Activated CD4-positive, alpha-beta T cell treated with anti-CD3 and anti-CD28 coated beads, Interleukin-2, amount 10 ng/mL, durations not matched to agents 24 days and 14 days (primary cell): Measurements from ENCODE around the gene PPFIBP1. TPM values are rescaled to one million over a fixed set of nuclear protein-coding genes. Genes with fewer than 3 reads are reported as not detected.
A peak's percentile ranks its signal among the peaks of the same experiment; 100 is the strongest.

ENCODE experiments used
- DNase-seq: peaks from one replicate; pipeline ENCODE4 v3.0.0; 2022
- H3K27ac Mint-ChIP-seq: one replicate; pipeline ENCODE4 v1.8.0; 2022; ENCODE audit warnings: mild to moderate bottlenecking, mixed read lengths
- H3K27me3 Mint-ChIP-seq: one replicate; pipeline ENCODE4 v1.8.0; 2022; ENCODE audit warnings: mixed read lengths
- H3K36me3 Mint-ChIP-seq: one replicate; pipeline ENCODE4 v1.8.0; 2022; ENCODE audit warnings: low read depth, mild to moderate bottlenecking, mixed read lengths
- H3K4me1 Mint-ChIP-seq: one replicate; pipeline ENCODE4 v1.8.0; 2021; ENCODE audit warnings: mixed read lengths
- H3K4me3 Mint-ChIP-seq: one replicate; pipeline ENCODE4 v1.8.0; 2022; ENCODE audit warnings: mild to moderate bottlenecking, moderate library complexity, mixed read lengths
- H3K9me3 Mint-ChIP-seq: one replicate; pipeline ENCODE4 v1.8.0; 2021; ENCODE audit warnings: mixed read lengths
- intact Hi-C: fragments of 100-400 bp; cut with micrococcal nuclease; formaldehyde crosslinking; loops from one replicate; pipeline ENCODE4 v1.15.1; 2023
- total RNA-seq: library from RNA; stranded (reverse); gene quantifications from 2 replicates; pipeline ENCODE4 v1.2.3, GENCODE V29; 2022

Gene PPFIBP1
- total RNA-seq, 1 donor from 2014 or later, result 29.0 TPM

DNA sequence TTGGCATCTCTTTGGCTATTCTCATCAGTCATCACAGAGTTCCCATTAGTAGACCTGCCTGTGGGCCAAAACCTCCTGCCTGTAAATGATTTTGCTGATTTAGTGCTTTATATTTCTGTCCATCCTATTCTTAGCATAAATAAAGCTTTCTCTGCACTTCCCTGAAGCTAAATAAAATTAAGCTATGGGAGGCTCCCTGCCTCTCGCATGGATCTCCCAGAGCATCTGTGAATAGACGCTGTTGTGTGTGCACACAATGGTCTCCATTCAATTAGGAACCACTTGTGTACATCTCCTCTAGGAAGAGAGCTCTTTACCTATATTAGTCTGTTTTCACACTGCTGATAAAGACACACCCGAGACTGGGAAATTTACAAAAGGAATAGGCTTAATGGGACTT, 80.4 kb downstream of the PPFIBP1 start:
- Mint-ChIP-seq H3K4me1 (no peaks in the 10 kb centered on the region), H3K27me3 (no peaks in the 10 kb centered on the region), H3K4me3 (no peak overlapping the region), H3K36me3 (peaks cover 5% of the 10 kb centered on the region), H3K9me3 (peaks cover 5% of the 10 kb centered on the region), H3K27ac (no peak overlapping the region)
- intact Hi-C loops, result no loop called here
- no peak for DNase-seq

GRCh38 chr12:27606986-27607385, 83.0 kb downstream of the PPFIBP1 start:
- intact Hi-C loops, result no loop called here
- Mint-ChIP-seq H3K9me3 (peaks cover 5% of the 10 kb centered on the region), H3K4me3 (no peak overlapping the region), H3K36me3 (peaks cover 7% of the 10 kb centered on the region), H3K4me1 (no peaks in the 10 kb centered on the region), H3K27me3 (no peaks in the 10 kb centered on the region), H3K27ac (no peak overlapping the region)
- no peak for DNase-seq

- Mint-ChIP-seq H3K4me3 (no peak overlapping the region), H3K9me3 (peaks cover 5% of the 10 kb centered on the region), H3K36me3 (peaks cover 7% of the 10 kb centered on the region), H3K27me3 (no peaks in the 10 kb centered on the region), H3K4me1 (no peaks in the 10 kb centered on the region), H3K27ac (no peak overlapping the region)
- no peak for DNase-seq
- intact Hi-C loops, result no loop called here
Observed at GRCh38 chr12:27607591-27607990, 83.6 kb downstream of the PPFIBP1 start.

- peaks cover 9% of the 10 kb centered on the region for H3K36me3 Mint-ChIP-seq
- H3K4me3 Mint-ChIP-seq, result no peak overlapping the region
- H3K27ac Mint-ChIP-seq, result no peak overlapping the region
- H3K9me3 Mint-ChIP-seq, result peaks cover 5% of the 10 kb centered on the region
- no peaks in the 10 kb centered on the region for H3K4me1 Mint-ChIP-seq
- intact Hi-C loops, result no loop called here
- H3K27me3 Mint-ChIP-seq, result no peaks in the 10 kb centered on the region
- no peak for DNase-seq
Observed at GRCh38 chr12:27608890-27609289, 84.9 kb downstream of the PPFIBP1 start.

GRCh38 chr12:27610374-27610773, 86.4 kb downstream of the PPFIBP1 start:
- Mint-ChIP-seq H3K4me3 (no peak overlapping the region), H3K27ac (no peak overlapping the region), H3K27me3 (no peaks in the 10 kb centered on the region), H3K9me3 (no peaks in the 10 kb centered on the region), H3K4me1 (no peaks in the 10 kb centered on the region), H3K36me3 (peaks cover 5% of the 10 kb centered on the region)
- no peak for DNase-seq
- intact Hi-C loops, result no loop called here

DNA sequence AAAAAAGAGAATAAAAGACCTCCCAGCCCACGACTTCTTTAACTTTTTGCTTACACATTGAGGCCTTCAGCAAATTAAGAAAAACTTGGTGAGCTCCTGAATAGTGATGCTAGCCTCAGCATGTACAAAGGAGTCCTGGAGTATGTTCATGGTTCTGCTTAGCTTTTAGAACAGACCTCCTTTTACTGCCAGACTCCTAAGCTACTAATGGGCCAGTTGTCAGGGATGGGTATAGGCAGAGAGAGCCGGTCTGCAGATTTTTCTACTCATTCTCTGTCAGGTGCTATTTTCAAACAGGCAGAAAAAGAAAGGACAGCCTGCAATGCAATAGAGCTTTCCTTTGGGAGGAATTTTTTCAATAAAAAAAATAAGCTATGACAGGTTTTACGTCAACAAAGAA, 90.4 kb downstream of the PPFIBP1 start:
- H3K36me3 Mint-ChIP-seq, result peaks cover 9% of the 10 kb centered on the region

DNA sequence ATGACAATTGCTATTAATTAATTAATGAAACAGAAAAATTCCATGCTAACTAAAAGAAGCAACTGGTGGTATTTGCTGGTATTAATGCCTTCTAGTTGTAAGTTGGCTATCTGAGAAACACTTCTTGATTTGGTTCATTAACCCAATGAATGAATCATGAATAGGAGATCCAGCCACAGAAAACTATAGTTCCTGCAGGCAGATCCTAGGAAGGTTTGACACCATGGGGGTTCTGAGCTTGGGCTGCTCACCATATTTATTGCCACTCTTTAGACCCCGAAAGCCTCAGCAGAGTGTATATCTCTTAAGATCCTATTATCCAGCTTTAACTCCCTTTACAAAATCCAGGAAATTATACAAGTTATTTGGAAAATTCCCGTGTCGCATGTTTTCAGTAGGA, 90.9 kb downstream of the PPFIBP1 start:
- Mint-ChIP-seq H3K4me3 (no peak overlapping the region), H3K36me3 (peaks cover 9% of the 10 kb centered on the region), H3K27ac (no peak overlapping the region), H3K4me1 (peaks cover 15% of the 10 kb centered on the region), H3K27me3 (peaks cover 5% of the 10 kb centered on the region), H3K9me3 (peaks cover 8% of the 10 kb centered on the region)
- DNase-seq, result no peak
- intact Hi-C loops, result no loop called here

More for the DNA sequence above, 90.4 kb downstream of the PPFIBP1 start:
- Mint-ChIP-seq H3K4me1 (peaks cover 13% of the 10 kb centered on the region), H3K27ac (no peak overlapping the region), H3K9me3 (peaks cover 8% of the 10 kb centered on the region), H3K4me3 (no peak overlapping the region), H3K27me3 (peaks cover 5% of the 10 kb centered on the region)
- intact Hi-C loops, result no loop called here
- DNase-seq, result no peak

DNA sequence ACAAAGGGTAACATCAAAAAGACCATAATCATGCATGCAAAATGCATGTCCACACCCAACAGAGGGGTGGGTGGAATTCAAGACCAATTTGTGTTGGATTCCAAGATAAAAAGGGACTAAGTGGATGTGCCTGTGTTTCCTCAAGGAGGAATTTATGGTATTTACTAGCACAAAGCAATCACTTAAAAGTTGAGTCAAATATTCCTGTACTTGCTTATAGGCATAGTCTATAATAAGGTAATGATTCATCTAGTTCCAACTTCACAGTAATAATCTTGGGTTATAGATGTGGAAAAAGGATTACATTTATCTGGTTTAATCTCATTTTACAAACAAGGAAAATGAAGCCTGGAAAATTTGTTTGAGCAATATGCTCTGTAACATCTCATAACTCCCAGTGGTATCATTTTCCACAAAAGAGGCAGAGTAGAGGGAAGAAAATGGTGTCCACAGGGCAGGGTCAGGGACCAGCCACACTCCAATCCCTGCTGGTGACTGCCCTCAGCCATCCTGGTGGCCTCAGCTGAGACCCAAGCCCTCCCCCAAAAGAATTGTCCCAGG, 91.4 kb downstream of the PPFIBP1 start:
- peaks cover 5% of the 10 kb centered on the region for H3K27me3 Mint-ChIP-seq
- peaks cover 9% of the 10 kb centered on the region for H3K36me3 Mint-ChIP-seq
- no peak for DNase-seq
- no peak overlapping the region for H3K4me3 Mint-ChIP-seq
- no peak overlapping the region for H3K27ac Mint-ChIP-seq
- peaks cover 8% of the 10 kb centered on the region for H3K9me3 Mint-ChIP-seq
- intact Hi-C loops, result no loop called here
- H3K4me1 Mint-ChIP-seq, result peaks cover 19% of the 10 kb centered on the region

DNA sequence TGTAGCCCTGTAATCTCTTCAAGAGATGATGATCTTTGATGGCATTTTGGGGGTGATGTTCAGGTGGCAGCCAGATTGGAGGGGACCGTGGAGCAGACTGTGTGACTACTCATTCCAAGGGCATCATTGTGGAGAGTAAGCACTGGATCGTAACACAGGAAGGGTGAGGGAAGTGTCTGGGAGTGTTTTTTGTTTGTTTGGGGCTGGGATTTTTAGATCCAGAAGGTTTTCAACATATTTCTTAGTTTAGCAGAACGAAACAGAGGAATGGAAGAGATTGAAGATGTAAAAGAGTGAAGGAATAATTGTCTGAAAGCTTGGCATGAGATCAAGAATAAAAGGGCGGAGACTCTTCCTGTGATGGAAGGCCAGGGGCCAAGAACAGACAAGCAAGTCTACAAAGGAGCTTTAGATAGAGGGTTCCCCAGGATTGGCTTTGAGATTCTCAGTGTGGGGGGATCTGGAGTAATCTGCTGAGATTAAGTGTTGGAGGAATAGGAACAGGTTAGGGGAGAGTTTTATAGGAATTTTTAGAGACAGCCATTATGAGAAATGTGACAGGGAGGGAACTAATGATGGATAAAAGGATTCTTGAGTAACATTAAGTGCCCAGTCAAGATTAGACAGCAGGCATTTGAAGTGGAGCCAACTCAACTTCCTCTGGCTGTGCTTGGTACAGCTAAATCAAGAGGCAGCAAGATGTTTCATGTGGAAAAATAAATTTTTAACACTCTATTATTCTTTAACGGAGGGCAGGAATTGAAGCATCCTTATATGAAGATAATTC, 92.5 kb downstream of the PPFIBP1 start:
- Mint-ChIP-seq H3K4me3 (no peak overlapping the region), H3K4me1 (peaks cover 21% of the 10 kb centered on the region), H3K27ac (no peak overlapping the region), H3K27me3 (peaks cover 5% of the 10 kb centered on the region), H3K36me3 (peaks cover 7% of the 10 kb centered on the region), H3K9me3 (peaks cover 8% of the 10 kb centered on the region)
- DNase-seq, result no peak
- intact Hi-C loops, result no loop called here

DNA sequence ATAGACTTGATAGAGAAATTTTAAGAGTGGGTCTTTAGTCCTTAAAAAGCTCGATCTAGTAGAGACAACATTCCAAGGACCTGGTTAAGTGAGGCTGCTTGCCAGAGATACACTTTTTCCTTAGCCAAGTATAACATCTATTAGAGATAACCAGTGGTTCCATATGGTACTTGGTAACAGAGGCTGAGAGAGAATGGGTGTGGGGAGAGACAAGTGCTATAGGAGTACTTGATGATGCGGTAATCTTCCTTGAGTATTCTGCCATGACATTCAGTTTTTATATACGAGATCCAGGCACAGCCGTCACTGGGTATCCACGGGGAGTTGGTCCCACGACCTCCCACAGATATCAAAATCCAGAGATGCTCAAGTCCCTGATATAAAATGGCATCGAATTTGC, 94.8 kb downstream of the PPFIBP1 start:
- peaks cover 5% of the 10 kb centered on the region for H3K36me3 Mint-ChIP-seq
- peak overlapping the region; percentile 17 for H3K4me3 Mint-ChIP-seq
- intact Hi-C loops, result no loop called here
- peaks cover 5% of the 10 kb centered on the region for H3K27me3 Mint-ChIP-seq
- DNase-seq, result no peak
- H3K9me3 Mint-ChIP-seq, result peaks cover 8% of the 10 kb centered on the region
- H3K27ac Mint-ChIP-seq, result peak overlapping the region; percentile 66
- peaks cover 26% of the 10 kb centered on the region for H3K4me1 Mint-ChIP-seq

DNA sequence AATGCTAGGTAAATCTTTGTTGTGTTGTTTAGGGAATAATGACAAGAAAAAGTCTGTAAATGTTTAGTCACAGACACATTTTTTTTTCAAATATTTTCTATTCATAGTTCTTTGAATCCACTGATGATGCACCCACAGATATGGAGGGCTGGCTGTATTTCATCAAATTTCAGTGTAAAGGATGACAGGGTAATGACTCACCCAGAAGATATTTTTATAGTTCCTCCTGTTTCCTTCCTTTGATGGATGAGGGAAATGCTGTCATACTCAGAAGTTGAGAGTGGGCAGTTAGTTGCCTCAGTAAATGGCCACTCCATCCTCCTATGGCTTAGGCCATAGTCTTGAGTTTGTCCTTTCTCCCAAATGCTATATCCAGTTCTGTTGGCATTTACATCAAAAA, 95.3 kb downstream of the PPFIBP1 start:
- no peak for DNase-seq
- Mint-ChIP-seq H3K27me3 (peaks cover 5% of the 10 kb centered on the region), H3K27ac (peak overlapping the region; percentile 66), H3K4me1 (peaks cover 28% of the 10 kb centered on the region), H3K36me3 (peaks cover 3% of the 10 kb centered on the region), H3K9me3 (peaks cover 8% of the 10 kb centered on the region), H3K4me3 (peak overlapping the region; percentile 17)
- intact Hi-C loops, result no loop called here

- no peak for DNase-seq
- peaks cover 5% of the 10 kb centered on the region for H3K27me3 Mint-ChIP-seq
- H3K4me1 Mint-ChIP-seq, result peaks cover 28% of the 10 kb centered on the region
- no peak overlapping the region for H3K27ac Mint-ChIP-seq
- intact Hi-C loops, result no loop called here
- H3K4me3 Mint-ChIP-seq, result no peak overlapping the region
- peaks cover 8% of the 10 kb centered on the region for H3K9me3 Mint-ChIP-seq
- H3K36me3 Mint-ChIP-seq, result peaks cover 3% of the 10 kb centered on the region
Observed at GRCh38 chr12:27620121-27620520, 96.1 kb downstream of the PPFIBP1 start.

DNA sequence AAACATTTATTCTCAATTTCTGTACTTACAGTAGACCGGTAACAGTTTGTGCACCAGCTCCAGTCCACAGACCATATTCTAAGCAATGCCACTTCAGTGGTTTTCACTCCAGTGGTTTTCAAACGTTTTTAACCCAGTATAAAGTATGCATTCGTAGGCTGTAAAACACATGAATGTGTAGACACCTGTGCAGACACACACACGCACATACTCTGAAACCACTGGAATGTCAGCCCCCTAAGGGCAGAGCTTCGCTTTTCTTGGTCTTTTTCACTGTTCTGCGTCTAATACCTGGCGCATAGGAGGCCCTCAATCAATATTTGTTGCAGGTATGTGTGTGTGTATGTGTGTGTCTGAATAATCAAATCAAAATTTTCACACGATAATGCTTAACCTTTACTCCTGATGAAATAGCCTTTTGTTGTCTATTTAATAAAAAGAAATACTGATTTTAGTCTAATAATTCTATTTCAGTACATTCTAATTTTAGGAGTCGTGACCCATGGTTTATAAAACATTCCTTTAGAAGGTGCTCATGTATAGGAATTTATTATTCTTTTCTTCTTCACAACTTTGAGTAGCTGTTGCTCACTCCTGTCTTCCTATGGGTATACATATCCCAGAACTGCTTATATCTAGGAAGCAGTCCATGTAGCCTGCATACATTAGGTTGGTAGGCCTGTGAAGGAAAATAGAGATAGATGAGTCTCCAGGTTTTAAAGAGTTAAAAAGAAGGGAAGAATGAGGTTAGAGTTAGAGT, 98.6 kb downstream of the PPFIBP1 start:
- Mint-ChIP-seq H3K27me3 (no peaks in the 10 kb centered on the region), H3K9me3 (peaks cover 8% of the 10 kb centered on the region), H3K27ac (no peak overlapping the region), H3K4me3 (no peak overlapping the region), H3K4me1 (peaks cover 38% of the 10 kb centered on the region), H3K36me3 (peaks cover 2% of the 10 kb centered on the region)
- DNase-seq, result no peak
- intact Hi-C loops, result no loop called here

GRCh38 chr12:27623645-27624044, 99.6 kb downstream of the PPFIBP1 start:
- no peak overlapping the region for H3K27ac Mint-ChIP-seq

More at GRCh38 chr12:27623645-27624044, 99.6 kb downstream of the PPFIBP1 start:
- H3K4me1 Mint-ChIP-seq, result peaks cover 40% of the 10 kb centered on the region
- no peak for DNase-seq
- intact Hi-C loops, result no loop called here
- H3K36me3 Mint-ChIP-seq, result no peaks in the 10 kb centered on the region
- no peaks in the 10 kb centered on the region for H3K27me3 Mint-ChIP-seq
- peaks cover 4% of the 10 kb centered on the region for H3K9me3 Mint-ChIP-seq
- H3K4me3 Mint-ChIP-seq, result no peak overlapping the region
